ENCODE results near the gene OR13J1. TPM values are rescaled to one million over a fixed set of nuclear protein-coding genes. Genes with fewer than 3 reads are reported as not detected.
A peak's percentile ranks its signal among the peaks of the same experiment; 100 is the strongest.

Gene OR13J1
- total RNA-seq, 1 experiment from 2014 or later = not detected

- peaks cover 17% of the 10 kb centered on the region for H3K27me3 Mint-ChIP-seq (ENCODE audit: low read depth)
- ATAC-seq = 0 out of 2 replicates have a peak, but pooled peaks have one; percentile 19
- H3K36me3 Mint-ChIP-seq = no peaks in the 10 kb centered on the region
- CTCF ChIA-PET = interaction anchor here (1.1 to 5.1 kb wide), 5 partner anchors 21 to 71 kb away, joined by 3 to 22 read pairs (median 4); partner anchors contain the start of genes FAM221B, HINT2 and TMEM8B
- H3K9me3 Mint-ChIP-seq = no peaks in the 10 kb centered on the region
- no peak overlapping the region for H3K27ac Mint-ChIP-seq
- no peak for TF ChIP-seq SOX15 (CRISPR knock-in tag; IDR thresholded peaks at IDR 0.05)
- POLR2A ChIA-PET = no interaction called here
- DNase-seq (ENCODE audit: low spot score) = no peak
- peaks cover 5% of the 10 kb centered on the region for H3K4me1 Mint-ChIP-seq
- H3K4me3 Mint-ChIP-seq = no peak overlapping the region
Measured at GRCh38 chr9:35861161-35861897, 8.9 kb downstream of the OR13J1 start.

GRCh38 chr9:35859990-35860339 is 10.2 kb downstream of the OR13J1 start:
- ATAC-seq (no peak), DNase-seq (ENCODE audit: low spot score) (no peak)
- no peak for TF ChIP-seq ZMAT4 (CRISPR knock-in tag; IDR thresholded peaks at IDR 0.05)
- TF ChIP-seq GABPB1 (CRISPR knock-in tag; IDR thresholded peaks at IDR 0.05) = no peak
- no peak for TF ChIP-seq ZNF263 (CRISPR knock-in tag; IDR thresholded peaks at IDR 0.05; ENCODE audit: low read depth)
- no peak for TF ChIP-seq IRF2 (CRISPR knock-in tag; IDR thresholded peaks at IDR 0.05; ENCODE audit: borderline replicate concordance, low read depth)
- TF ChIP-seq ESRRA (CRISPR knock-in tag; IDR thresholded peaks at IDR 0.05; ENCODE audit: borderline replicate concordance) = no peak
- TF ChIP-seq NFE2L1 (CRISPR knock-in tag; IDR thresholded peaks at IDR 0.05) = no peak
- TF ChIP-seq RELA (CRISPR knock-in tag; IDR thresholded peaks at IDR 0.05; ENCODE audit: borderline replicate concordance) = no peak
- no peak for TF ChIP-seq FOXP4 (CRISPR knock-in tag; IDR thresholded peaks at IDR 0.05)
- TF ChIP-seq ARID4B (CRISPR knock-in tag; IDR thresholded peaks at IDR 0.05; ENCODE audit: borderline replicate concordance) = no peak
- TF ChIP-seq KAT7 (CRISPR knock-in tag; IDR thresholded peaks at IDR 0.05; ENCODE audit: borderline replicate concordance) = no peak
- no peak for TF ChIP-seq NR1H2 (CRISPR knock-in tag; IDR thresholded peaks at IDR 0.05)
- TF ChIP-seq MYBL2 (CRISPR knock-in tag; IDR thresholded peaks at IDR 0.05) = no peak
- no peak for TF ChIP-seq ETV6 (CRISPR knock-in tag; IDR thresholded peaks at IDR 0.05)
- TF ChIP-seq E2F1 (CRISPR knock-in tag; IDR thresholded peaks at IDR 0.05) = no peak
- no peak for TF ChIP-seq JAZF1 (CRISPR knock-in tag; IDR thresholded peaks at IDR 0.05)
- no peak for TF ChIP-seq ATF3 (CRISPR knock-in tag; conservative IDR thresholded peaks at IDR 0.05)
- Mint-ChIP-seq H3K4me1 (peaks cover 5% of the 10 kb centered on the region), H3K36me3 (no peaks in the 10 kb centered on the region), H3K27me3 (ENCODE audit: low read depth) (peaks cover 23% of the 10 kb centered on the region), H3K27ac (no peak overlapping the region), H3K4me3 (no peak overlapping the region), H3K9me3 (no peaks in the 10 kb centered on the region)
- POLR2A ChIA-PET = no interaction called here
- CTCF ChIA-PET = interaction anchor here (1.5 to 5.1 kb wide), 4 partner anchors 22 to 84 kb away, joined by 3 to 22 read pairs (median 8); partner anchors contain the start of gene HINT2
